Heart right ventricle (tissue), 16 donors: ENCODE data around the gene ZFYVE27. TPM values are rescaled to one million over a fixed set of nuclear protein-coding genes. Genes with fewer than 3 reads are reported as not detected.

ENCODE experiments used
- ATAC-seq, 8 donors: fragments of 200-7000 bp; cut with Tn5 transposase; one replicate each; pipeline ENCODE4 v1.9.1; 2020; ENCODE audit warnings: mild to moderate bottlenecking in 8 of 8, moderate library complexity in 8 of 8, moderate number of reproducible peaks in 1 of 8
- DNase-seq, 2 donors: peaks; one replicate each; pipeline ENCODE4 v3.0.0-alpha.2; 2020
- H3K27ac ChIP-seq, 10 donors: fragments of 200-600 bp; sonication (generic) in 2 of 10; one replicate each; pipeline versions ENCODE4 v1.5.0 to v1.8.0; 2020 to 2022; ENCODE audit warnings: mild to moderate bottlenecking in 3 of 10
- H3K27me3 ChIP-seq, 7 donors: fragments of 200-600 bp; one replicate each; pipeline ENCODE4 v1.8.0; 2021 to 2022; ENCODE audit warnings: mild to moderate bottlenecking in 2 of 7
- H3K36me3 ChIP-seq, 9 donors: fragments of 200-600 bp; sonication (generic) in 1 of 9; one replicate each; pipeline versions ENCODE4 v1.5.0 to v1.8.0; 2020 to 2022; ENCODE audit warnings: mild to moderate bottlenecking in 2 of 9
- H3K4me1 ChIP-seq, 9 donors: fragments of 200-600 bp; sonication (generic) in 1 of 9; one replicate each; pipeline versions ENCODE4 v1.5.0 to v1.8.0; 2020 to 2022; ENCODE audit warnings: mild to moderate bottlenecking in 4 of 9
- H3K4me3 ChIP-seq, 10 donors: fragments of 200-600 bp; sonication (generic) in 2 of 10; one replicate each; pipeline versions ENCODE4 v1.5.0 to v1.8.0; 2020 to 2022; ENCODE audit warnings: mild to moderate bottlenecking in 7 of 10, moderate library complexity in 2 of 10
- H3K9me3 ChIP-seq, 11 donors: fragments of 200-600 bp in 10 of 11; sonication (generic) in 2 of 11; one replicate each; pipeline versions ENCODE4 v1.5.0 to v1.8.0; 2013 to 2022; ENCODE audit warnings: mild to moderate bottlenecking in 2 of 11, control low read depth in 1 of 11, moderate library complexity in 1 of 11
- WGBS, 2 donors: extraction: QIAGEN DNeasy Blood & Tissue Kit; methylation state at CpG; one replicate each; pipeline ENCODE4 v1.1.7; 2013; ENCODE audit warnings: inconsistent platforms in 1 of 2; 5-methylcytosine and 5-hydroxymethylcytosine counted together
- intact Hi-C, 10 donors: fragments of 100-400 bp; cut with DNase I; formaldehyde crosslinking; loops; one replicate each; pipeline versions ENCODE4 v1.11.1 to v1.14.2; 2022
- polyA plus RNA-seq, 2 donors: library from polyadenylated mRNA; stranded (reverse); fragments of 200-250 nt; gene quantifications; one replicate each; pipeline ENCODE4 v1.2.3, GENCODE V29; 2013
- total RNA-seq, 10 donors: library from RNA; stranded (reverse); fragmentation: NEBNext Ultra II Directional in 3 of 10; extraction: Animal tissue kit (Norgen Biotek cat#: 25700) in 3 of 10; gene quantifications; one replicate each; pipeline versions ENCODE4 v1.2.1 to v1.2.4, GENCODE V29; 2021 to 2023
- TF ChIP-seq, protein P1 (sequence below), 9 donors: fragments of 200-600 bp; sonication (generic) in 2 of 9; IDR thresholded peaks; one replicate each; pipeline versions ENCODE4 v1.5.0 to v1.8.0; 2021 to 2022; ENCODE audit warnings: antibody characterized with exemption in 9 of 9, mild to moderate bottlenecking in 5 of 9, moderate library complexity in 1 of 9
- donor health status: Arrhythmogenic right ventricular cardiomyopathy.
- donor health status: ischemic (EF 13 %, LVEDD 7.1; RV severe dilation, severe dysfunction).
- donor health status: healthy with polysubstance abuse.
- donor health status: DM: no; HTN: yes; CAD: no.
- donor health status: DM: no; HTN: no; CAD: no.
- donor health status: ischemic (EF 25% LVEDD 6.9; RV normal size, moderate dysfunction).
- donor health status: ischemic (EF 25% LVEDD 5.7; RV mildly dilated, moderate dysfunction).
- donor health status: healthy.
- donor health status: DM: yes; HTN: yes; CAD: no.
- donor health status: Ischemic cardiomyopathy.
- donor health status: ischemic (EF 35%, LVEDD 5.7; RV mildly dilated, moderate dysfunction).
- donor health status: nonischemic (EF 11% LVEDD 7.7; RV severe dilation, severe dysfunction).
- donor health status: DM: yes; HTN: yes; CAD: no.
- donor health status: PGD.
- donor health status: ischemic (EF 29% LVEDD 5.4; RV normal size, mild dysfunction).
- donor health status: nonischemic (EF 23%, LVEDD 6.1; RV moderate dilation, normal function).

Gene ZFYVE27
- total and polyA plus RNA-seq, 12 donors: 7.5 to 17.6 (median 11.8) TPM

DNA sequence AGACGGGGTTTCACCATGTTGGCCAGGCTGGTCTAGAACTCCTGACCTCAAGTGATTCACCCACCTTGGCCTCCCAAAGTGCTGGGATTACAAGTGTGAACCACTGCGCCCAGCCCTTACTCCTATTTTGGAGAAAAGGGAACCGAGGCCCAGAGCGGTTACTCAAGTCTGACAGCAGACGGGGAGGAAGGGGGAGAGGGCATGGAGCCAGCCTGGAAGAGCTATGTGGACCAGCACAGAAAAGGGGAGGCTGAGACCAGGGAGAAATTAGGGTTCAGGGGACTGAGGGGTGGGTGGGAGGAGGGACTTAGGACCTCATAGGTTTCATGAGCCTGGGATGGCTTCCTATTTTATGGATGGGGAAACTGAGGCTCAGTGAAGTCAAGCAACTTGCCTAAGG lies 33.3 kb downstream of the ZFYVE27 start:
- intact Hi-C loops: no loop called here
- ATAC-seq (no peak), DNase-seq (no peak)
- TF ChIP-seq, protein P1, sequence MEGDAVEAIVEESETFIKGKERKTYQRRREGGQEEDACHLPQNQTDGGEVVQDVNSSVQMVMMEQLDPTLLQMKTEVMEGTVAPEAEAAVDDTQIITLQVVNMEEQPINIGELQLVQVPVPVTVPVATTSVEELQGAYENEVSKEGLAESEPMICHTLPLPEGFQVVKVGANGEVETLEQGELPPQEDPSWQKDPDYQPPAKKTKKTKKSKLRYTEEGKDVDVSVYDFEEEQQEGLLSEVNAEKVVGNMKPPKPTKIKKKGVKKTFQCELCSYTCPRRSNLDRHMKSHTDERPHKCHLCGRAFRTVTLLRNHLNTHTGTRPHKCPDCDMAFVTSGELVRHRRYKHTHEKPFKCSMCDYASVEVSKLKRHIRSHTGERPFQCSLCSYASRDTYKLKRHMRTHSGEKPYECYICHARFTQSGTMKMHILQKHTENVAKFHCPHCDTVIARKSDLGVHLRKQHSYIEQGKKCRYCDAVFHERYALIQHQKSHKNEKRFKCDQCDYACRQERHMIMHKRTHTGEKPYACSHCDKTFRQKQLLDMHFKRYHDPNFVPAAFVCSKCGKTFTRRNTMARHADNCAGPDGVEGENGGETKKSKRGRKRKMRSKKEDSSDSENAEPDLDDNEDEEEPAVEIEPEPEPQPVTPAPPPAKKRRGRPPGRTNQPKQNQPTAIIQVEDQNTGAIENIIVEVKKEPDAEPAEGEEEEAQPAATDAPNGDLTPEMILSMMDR (IDR thresholded peaks at IDR 0.05): no peak
- peaks cover 0 to 49% (median 36%) of the 10 kb centered on the region in 7 donors for H3K27me3 ChIP-seq
- H3K9me3 ChIP-seq: no peaks in the 10 kb centered on the region
- H3K4me3 ChIP-seq: no peak overlapping the region
- H3K36me3 ChIP-seq: no peaks in the 10 kb centered on the region
- peaks cover 0 to 15% (median 4%) of the 10 kb centered on the region in 9 donors for H3K4me1 ChIP-seq
- H3K27ac ChIP-seq: no peak overlapping the region
- WGBS, 2 donors: 68 to 73% methylated on average over 5 of the region's 5 CpGs

DNA sequence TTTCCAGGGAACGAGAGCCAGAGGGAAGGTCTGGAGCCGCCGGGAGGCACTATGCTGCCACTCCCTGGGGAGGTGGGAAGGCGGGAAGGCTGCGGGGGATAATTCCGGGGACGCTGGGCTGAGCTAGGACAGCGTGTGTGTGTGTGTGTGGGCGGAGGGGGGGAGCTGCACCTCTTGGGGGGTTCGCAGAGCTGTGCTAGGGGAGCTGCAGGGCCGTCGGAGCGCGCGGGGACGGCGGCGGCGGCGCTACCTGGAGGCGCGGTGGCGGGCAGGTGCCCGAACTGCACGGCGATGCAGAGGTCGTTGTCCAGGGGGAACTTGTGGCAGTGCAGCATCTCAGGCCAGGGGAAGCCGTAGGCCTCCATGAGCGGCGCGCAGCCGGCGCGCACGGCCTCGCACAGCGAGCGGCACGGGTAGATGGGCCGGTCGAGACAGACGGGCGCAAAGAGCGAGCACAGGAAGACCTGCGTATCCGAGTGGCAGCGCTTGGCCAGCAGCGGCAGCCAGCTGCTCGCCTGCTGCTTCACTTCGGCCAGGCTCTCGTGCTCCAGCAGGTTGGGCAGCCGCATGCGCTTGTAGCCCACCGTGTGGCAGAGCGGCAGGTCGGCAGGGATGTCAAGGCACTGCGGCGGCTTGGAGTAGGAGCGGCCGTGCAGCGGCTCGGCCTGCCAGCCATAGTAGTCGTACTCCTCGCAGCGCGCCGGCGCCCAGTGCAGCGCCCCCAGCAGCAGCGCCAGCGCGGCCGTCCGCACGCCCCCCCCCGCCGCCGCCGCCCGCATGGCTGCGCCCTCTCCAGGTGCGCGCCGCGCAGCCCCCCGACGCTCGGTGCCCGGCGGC lies 34.3 kb downstream of the ZFYVE27 start:
- DNase-seq (no peak), ATAC-seq (peak in 1 of 8 donors; percentile 36)
- no peaks in the 10 kb centered on the region for H3K9me3 ChIP-seq
- H3K4me3 ChIP-seq: peak overlapping the region in 7 of 10 donors; percentile 14 to 43 (median 28)
- intact Hi-C loops: no loop called here
- H3K4me1 ChIP-seq: peaks cover 0 to 15% (median 4%) of the 10 kb centered on the region in 9 donors
- no peaks in the 10 kb centered on the region for H3K36me3 ChIP-seq
- no peak overlapping the region for H3K27ac ChIP-seq
- TF ChIP-seq, protein P1 (IDR thresholded peaks at IDR 0.05): no peak
- WGBS, 2 donors: 0 to 1% methylated on average over 64 to 90 of the region's 90 CpGs
- peaks cover 0 to 49% (median 36%) of the 10 kb centered on the region in 7 donors for H3K27me3 ChIP-seq

DNA sequence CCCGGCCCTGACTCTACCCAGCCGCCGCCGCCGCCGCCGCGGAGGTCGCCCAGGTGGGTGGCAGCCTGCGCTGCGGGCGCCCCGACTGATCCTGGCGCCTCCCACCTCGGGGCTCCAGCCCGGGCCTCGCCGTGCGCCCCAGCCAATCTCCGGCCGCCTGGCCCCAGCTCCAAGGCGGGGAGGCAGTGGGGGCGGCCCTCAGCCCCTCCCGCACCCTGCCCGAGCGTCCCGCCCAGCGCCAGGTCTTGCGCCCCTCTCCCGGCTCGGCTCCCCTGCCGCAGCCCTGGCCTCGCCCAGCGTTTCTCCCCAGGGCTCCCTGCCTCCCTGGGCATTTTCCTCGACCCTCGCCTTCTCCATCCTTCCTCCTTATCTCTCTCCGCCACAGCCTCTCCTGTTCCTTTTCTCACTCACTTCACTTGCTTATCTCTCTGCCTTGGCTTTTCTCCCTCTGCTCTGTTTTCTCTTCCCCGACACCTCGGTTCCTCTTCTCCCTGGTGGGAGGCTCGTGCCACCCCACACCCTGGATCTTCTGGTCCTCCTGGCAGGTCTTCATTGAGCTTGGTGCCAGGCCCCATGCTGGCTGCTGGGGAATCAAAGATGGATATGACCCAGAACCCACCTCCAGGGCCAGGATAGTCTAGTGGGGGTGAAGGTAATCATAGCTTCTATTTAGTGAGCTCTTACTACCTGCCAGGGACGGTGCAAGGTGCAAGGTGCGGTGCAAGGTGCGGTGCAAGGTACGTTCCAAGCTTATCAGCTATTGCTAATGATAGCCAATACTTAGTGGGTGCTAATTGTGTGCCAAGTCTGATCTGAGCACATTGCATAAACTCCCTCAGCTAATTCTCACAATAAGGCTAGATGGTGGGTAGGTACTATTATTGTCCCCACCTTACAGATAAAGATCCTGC lies 35.2 kb downstream of the ZFYVE27 start, which contains the start of gene SFRP5:
Gene SFRP5, minus strand, starts transcription at position 87 of the 911 bp plus-strand sequence. CDS start 166 bp downstream, outside the sequence.
- peak within 1 kb of the TSS in 7 of 10 donors; percentile 14 to 43 (median 28) for H3K4me3 ChIP-seq
- 7 to 11% methylated on average over 23 to 44 of the region's 44 CpGs for WGBS, 2 donors
- peaks cover 0 to 49% (median 36%) of the 10 kb centered on the region in 7 donors for H3K27me3 ChIP-seq
- TF ChIP-seq, protein P1 (IDR thresholded peaks at IDR 0.05): no peak
- H3K27ac ChIP-seq: no peak within 1 kb of the TSS
- H3K4me1 ChIP-seq: peaks cover 0 to 15% (median 4%) of the 10 kb centered on the region in 9 donors
- no peaks in the 10 kb centered on the region for H3K36me3 ChIP-seq
- DNase-seq (no peak), ATAC-seq (peak in 7 of 8 donors; percentile 15 to 86 (median 46))
- intact Hi-C loops: no loop called here
- H3K9me3 ChIP-seq: no peaks in the 10 kb centered on the region

DNA sequence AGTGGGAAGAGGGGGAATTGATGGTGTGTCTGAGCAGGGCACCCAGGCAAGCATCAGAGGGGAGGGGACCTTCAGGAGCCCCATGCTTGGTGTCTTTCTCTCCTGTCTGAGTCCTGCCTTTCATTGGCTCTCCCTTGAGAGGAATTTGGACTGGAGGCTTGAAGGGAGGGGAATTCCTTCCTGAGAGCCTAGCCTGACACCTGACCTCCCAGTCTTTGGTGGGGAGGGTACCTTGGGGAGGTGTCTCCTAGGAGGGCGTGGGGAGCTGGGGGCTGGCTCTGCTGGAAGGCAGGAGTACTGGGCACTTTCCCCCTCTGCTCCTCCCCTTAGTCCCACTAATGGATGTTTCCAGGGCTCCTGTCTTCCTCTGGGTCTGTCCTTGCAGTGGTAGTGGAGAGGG lies 36.2 kb downstream of the ZFYVE27 start:
- intact Hi-C loops: no loop called here
- ATAC-seq: no peak
- Histone ChIP-seq H3K4me1 (peaks cover 0 to 15% (median 4%) of the 10 kb centered on the region in 9 donors), H3K4me3 (no peak overlapping the region), H3K27me3 (peaks cover 0 to 49% (median 36%) of the 10 kb centered on the region in 7 donors), H3K27ac (no peak overlapping the region), H3K9me3 (no peaks in the 10 kb centered on the region), H3K36me3 (no peaks in the 10 kb centered on the region)
- DNase-seq: no peak
- TF ChIP-seq, protein P1 (IDR thresholded peaks at IDR 0.05): no peak
- 80% methylated on average over 1 of the region's 1 CpG for WGBS, 2 donors
